IMR-90 (cell line): Measurements from ENCODE around the gene MYT1. TPM values are rescaled to one million over a fixed set of nuclear protein-coding genes. Genes with fewer than 3 reads are reported as not detected.
A peak's percentile ranks its signal among the peaks of the same experiment; 100 is the strongest.

Experiments used
- ATAC-seq: fragments of 200-7000 bp; cut with Tn5 transposase; 2 replicates; pipeline ENCODE4 v1.9.1; 2020; ENCODE audit warnings: low read depth, mild to moderate bottlenecking, moderate library complexity
- BruUV-seq: library from RNA; stranded (reverse); fragments of 400-500 nt; replicated peaks from 2 replicates; lab custom pipeline; 2021; lab: Mats Ljungman, UMichigan
- CTCF ChIA-PET: fragments of 300-600 bp; formaldehyde crosslinking; extraction: SDS; loops from one replicate; lab custom pipeline; 2021; ENCODE audit warnings: antibody characterized with exemption; lab: Yijun Ruan, JAX
- POLR2A ChIA-PET: fragments of 300-600 bp; sonication (Branson Sonifier 250); formaldehyde crosslinking; loops from one replicate; lab custom pipeline; 2022; ENCODE audit warnings: antibody characterized with exemption; ENCODE audit not compliant: unreplicated experiment; lab: Charles Lee
- DNase-seq: peaks from one replicate; pipeline ENCODE4 v3.0.0; 2013
- H2AFZ ChIP-seq: replicated peaks from 2 replicates; pipeline ENCODE3; 2013; ENCODE audit warnings: low read length, mild to moderate bottlenecking; ENCODE audit not compliant: poor library complexity
- H2AK5ac ChIP-seq: 2 replicates; pipeline ENCODE4 v1.6.1; 2013; ENCODE audit warnings: low read depth, low read length, inconsistent platforms
- H2AK9ac ChIP-seq: replicated peaks from 2 replicates; pipeline ENCODE3; 2013; ENCODE audit warnings: mild to moderate bottlenecking, low read depth, low read length, moderate library complexity; ENCODE audit not compliant: poor library complexity
- H2BK120ac ChIP-seq: 2 replicates; pipeline ENCODE4 v1.6.1; 2013; ENCODE audit warnings: low read depth, low read length, inconsistent platforms
- H2BK15ac ChIP-seq: 3 replicates; pipeline ENCODE4 v1.6.1; 2013; ENCODE audit warnings: low read depth, low read length, inconsistent platforms
- H2BK20ac ChIP-seq: 2 replicates; pipeline ENCODE4 v1.6.1; 2013; ENCODE audit warnings: low read depth, mild to moderate bottlenecking, inconsistent platforms, low read length, moderate library complexity
- H2BK5ac ChIP-seq: 2 replicates; pipeline ENCODE4 v1.6.1; 2013; ENCODE audit warnings: mild to moderate bottlenecking, low read depth, low read length, inconsistent platforms; ENCODE audit not compliant: poor library complexity, severe bottlenecking
- H3K14ac ChIP-seq: replicated peaks from 2 replicates; pipeline ENCODE4 v1.6.1; 2013; ENCODE audit warnings: low read depth, low read length, inconsistent platforms
- H3K18ac ChIP-seq: 2 replicates; pipeline ENCODE4 v1.6.1; 2013; ENCODE audit warnings: low read depth, low read length, control low read depth
- H3K23ac ChIP-seq: 2 replicates; pipeline ENCODE4 v1.6.1; 2013; ENCODE audit warnings: low read depth, low read length, inconsistent platforms
- H3K27ac ChIP-seq: 2 replicates; pipeline ENCODE4 v1.5.1; 2013; ENCODE audit warnings: mild to moderate bottlenecking, control low read depth, low read length; ENCODE audit not compliant: insufficient read depth
- H3K27me3 ChIP-seq: 2 replicates; pipeline ENCODE4 v1.6.1; 2013; ENCODE audit warnings: low read length; ENCODE audit not compliant: control insufficient read depth, insufficient read depth
- H3K36me3 ChIP-seq: 2 replicates; pipeline ENCODE4 v1.6.1; 2013; ENCODE audit warnings: low read length, mixed read lengths; ENCODE audit not compliant: control insufficient read depth, insufficient read depth
- H3K4ac ChIP-seq: 2 replicates; pipeline ENCODE4 v1.6.1; 2013; ENCODE audit warnings: low read depth, low read length, inconsistent platforms
- H3K4me1 ChIP-seq: 2 replicates; pipeline ENCODE4 v1.6.1; 2013; ENCODE audit warnings: low read length, mixed read lengths; ENCODE audit not compliant: control insufficient read depth, insufficient read depth
- H3K4me2 ChIP-seq: 2 replicates; pipeline ENCODE4 v1.6.1; 2013; ENCODE audit warnings: low read depth, mild to moderate bottlenecking, control low read depth, low read length, moderate library complexity
- H3K4me3 ChIP-seq: 2 replicates; pipeline ENCODE4 v1.5.1; 2013; ENCODE audit warnings: low read depth, mild to moderate bottlenecking, control low read depth, low read length, moderate library complexity; ENCODE audit not compliant: insufficient read depth
- H3K56ac ChIP-seq: 2 replicates; pipeline ENCODE4 v1.6.1; 2013; ENCODE audit warnings: low read length, inconsistent platforms; ENCODE audit not compliant: insufficient read depth; ENCODE audit errors: extremely low read depth
- H3K79me1 ChIP-seq, 2 experiments: 2 replicates each; pipeline ENCODE4 v1.6.1; 2013; ENCODE audit warnings: low read length in 2 of 2, inconsistent platforms in 1 of 2, low read depth in 1 of 2
- H3K9ac ChIP-seq: 2 replicates; pipeline ENCODE4 v1.6.1; 2013; ENCODE audit warnings: low read depth, low read length, control low read depth
- H3K9me1 ChIP-seq: 2 replicates; pipeline ENCODE4 v1.6.1; 2013; ENCODE audit warnings: low read length, inconsistent platforms; ENCODE audit not compliant: insufficient read depth
- H3K9me3 ChIP-seq: 2 replicates; pipeline ENCODE4 v1.6.1; 2013; ENCODE audit warnings: low read length; ENCODE audit not compliant: control insufficient read depth, insufficient read depth
- H4K20me1 ChIP-seq: 2 replicates; pipeline ENCODE4 v1.6.1; 2013; ENCODE audit warnings: low read length, inconsistent platforms; ENCODE audit not compliant: insufficient read depth
- H4K5ac ChIP-seq: 2 replicates; pipeline ENCODE4 v1.6.1; 2013; ENCODE audit warnings: mild to moderate bottlenecking, low read depth, low read length, control low read depth
- H4K8ac ChIP-seq, 2 experiments: 2 replicates each; pipeline ENCODE4 v1.6.1; 2013; ENCODE audit warnings: low read depth in 2 of 2, low read length in 2 of 2, control low read depth in 1 of 2, inconsistent platforms in 1 of 2
- H4K91ac ChIP-seq: 2 replicates; pipeline ENCODE4 v1.6.1; 2013; ENCODE audit warnings: low read depth, low read length, inconsistent platforms; ENCODE audit not compliant: insufficient read depth
- ELK1 ChIP-seq: fragments of 150-350 bp; IDR thresholded peaks from 2 replicates; pipeline ENCODE4 v1.6.1; 2016; ENCODE audit warnings: low read depth, mild to moderate bottlenecking, low read length, moderate library complexity, borderline replicate concordance
- RCOR1 ChIP-seq: IDR thresholded peaks from 2 replicates; pipeline ENCODE4 v1.6.1; 2012; ENCODE audit warnings: mild to moderate bottlenecking, low read length, improper control_type of control experiment; ENCODE audit not compliant: insufficient replicate concordance
- WGBS, 2 experiments: methylation state at CpG; one replicate each; pipeline versions ENCODE4 v1.1.5 to v1.1.7; 2013; ENCODE audit warnings: missing lambda C conversion rate in 2 of 2; ENCODE audit not compliant: insufficient read length in 1 of 2; ENCODE audit errors: extremely low coverage in 2 of 2; 5-methylcytosine and 5-hydroxymethylcytosine counted together
- dilution Hi-C: fragments of 300-500 bp; cut with HindIII; formaldehyde crosslinking; loops from one replicate; pipeline ENCODE4 v1.14.3; 2018; ENCODE audit warnings: low sequenced_read_pairs; ENCODE audit not compliant: unreplicated experiment
- in situ Hi-C: fragments of 300-500 bp; cut with MboI; formaldehyde crosslinking; loops from 3 replicates; pipeline ENCODE4 v1.14.3; 2019; ENCODE audit warnings: low sequenced_read_pairs, inconsistent platforms, mixed read lengths
- intact Hi-C: fragments of 100-400 bp; cut with micrococcal nuclease; formaldehyde crosslinking; loops from 2 replicates; pipeline ENCODE4 v1.10.0; 2022
- polyA plus RNA-seq, 3 experiments: library from polyadenylated mRNA; depleted of rRNA; stranded (reverse); fragments of >200 nt; gene quantifications; 2 replicates each; pipeline ENCODE4 v1.2.3, GENCODE V29; 2012; ENCODE audit warnings: low replicate concordance in 1 of 3
- total RNA-seq: library from RNA; depleted of rRNA; stranded (reverse); fragments of >200 nt; gene quantifications from 2 replicates; pipeline ENCODE4 v1.2.3, GENCODE V29; 2012

MYT1 gene
- total and polyA plus RNA-seq, 2 of the 4 experiments (the other 2 are of a cell fraction): not detected

- H3K27ac ChIP-seq: no peak overlapping the region
- H3K14ac ChIP-seq: no peak overlapping the region
- no peak for ATAC-seq
- H4K8ac ChIP-seq: no peak overlapping the region
- WGBS, 2 experiments: 88% methylated on average over 8 of the region's 14 CpGs; no CpG with 5 or more reads in 1 of the 2 experiments
- in situ Hi-C loops: no loop called here
- CTCF ChIA-PET: no interaction called here
- no peaks in the 10 kb centered on the region for H4K20me1 ChIP-seq
- no peak overlapping the region for H2BK5ac ChIP-seq
- H4K91ac ChIP-seq: no peak overlapping the region
- no TSS peak for BruUV-seq
- dilution Hi-C loops: no loop called here
- no peaks in the 10 kb centered on the region for H3K9me3 ChIP-seq
- peak overlapping the region; percentile 56 for H2AK9ac ChIP-seq
- H3K4ac ChIP-seq: no peak overlapping the region
- no peak overlapping the region for H3K23ac ChIP-seq
- no peak overlapping the region for H3K9ac ChIP-seq
- no peak overlapping the region for H3K56ac ChIP-seq
- peak overlapping the region; percentile 97 for H2AK5ac ChIP-seq
- no peak overlapping the region for H4K5ac ChIP-seq
- no peaks in the 10 kb centered on the region; a peak in 1 of 4 replicates for H3K79me1 ChIP-seq
- H3K27me3 ChIP-seq: peaks cover 2% of the 10 kb centered on the region; the same call in 1 of the 2 replicates
- no peak overlapping the region for H2AFZ ChIP-seq
- H3K18ac ChIP-seq: no peak overlapping the region
- peak overlapping the region; percentile 56; the same call in 1 of the 3 replicates for H2BK15ac ChIP-seq
- POLR2A ChIA-PET: no interaction called here
- no peak overlapping the region for H3K4me3 ChIP-seq
- H3K4me1 ChIP-seq: peaks cover 27% of the 10 kb centered on the region
- peaks cover 19% of the 10 kb centered on the region for H3K9me1 ChIP-seq
- TF ChIP-seq ELK1 (no peak), RCOR1 (no peak)
- intact Hi-C loops: no loop called here
- no peak overlapping the region for H3K4me2 ChIP-seq
- peak overlapping the region; percentile 50; the same call in 1 of the 2 replicates for H2BK120ac ChIP-seq
- H2BK20ac ChIP-seq: no peak overlapping the region
- H3K36me3 ChIP-seq: no peaks in the 10 kb centered on the region
- no peak for DNase-seq
Measured at GRCh38 chr20:64225828-64226598, 61.8 kb downstream of the MYT1 start.
